GM12878 (cell line): ENCODE data around the gene HMCN2. TPM values are rescaled to one million over a fixed set of nuclear protein-coding genes. Genes with fewer than 3 reads are reported as not detected.
A peak's percentile ranks its signal among the peaks of the same experiment; 100 is the strongest.

Source experiments
- ATAC-seq: fragments of 200-7000 bp; cut with Tn5 transposase; 3 replicates; pipeline ENCODE4 v1.9.1; 2020; ENCODE audit warnings: mild to moderate bottlenecking, moderate library complexity
- BruUV-seq: library from RNA; stranded (reverse); fragments of 400-500 nt; replicated peaks from 2 replicates; lab custom pipeline; 2021; lab: Mats Ljungman, UMichigan
- CTCF ChIA-PET: fragments of 300-600 bp; sonication (Branson Sonifier 250); formaldehyde crosslinking; extraction: SDS; loops from one replicate; lab custom pipeline; 2021; ENCODE audit warnings: inconsistent platforms; lab: Yijun Ruan, JAX
- POLR2A ChIA-PET: fragments of 350-600 bp; formaldehyde crosslinking; extraction: SDS; loops from one replicate; lab custom pipeline; 2021; ENCODE audit warnings: inconsistent platforms; lab: Charles Lee
- RAD21 ChIA-PET: fragments of 300-600 bp; sonication (Branson Sonifier 250); formaldehyde crosslinking; loops from one replicate; lab custom pipeline; 2023; ENCODE audit warnings: antibody characterized with exemption; ENCODE audit not compliant: unreplicated experiment; lab: Charles Lee
- SMC1A ChIA-PET: fragments of 300-600 bp; sonication (Branson Sonifier 250); formaldehyde crosslinking; loops from one replicate; lab custom pipeline; 2023; ENCODE audit not compliant: unreplicated experiment, uncharacterized antibody; lab: Charles Lee
- DNase-seq: peaks from one replicate; pipeline ENCODE4 v3.0.0-alpha.2; 2011; ENCODE audit warnings: low read depth, low spot score
- FAIRE-seq: peaks from 3 replicates; lab custom pipeline; 2011; peaks lifted over from hg19 to GRCh38; lab: Jason Lieb, UNC
- H2AFZ ChIP-seq: 2 replicates; pipeline ENCODE4 v1.6.0; 2011; ENCODE audit warnings: low read depth, low read length, control low read depth; ENCODE audit not compliant: control insufficient read depth
- H3K27ac ChIP-seq: 2 replicates; pipeline ENCODE4 v1.5.1; 2011; ENCODE audit warnings: control low read depth; ENCODE audit not compliant: control insufficient read depth, insufficient read depth
- H3K27me3 ChIP-seq, 2 experiments: replicated peaks in 1 of 2; 2 replicates each; pipeline versions ENCODE4 v1.6.0 to v1.6.1; 2011; ENCODE audit warnings: low read length in 1 of 2; ENCODE audit not compliant: control insufficient read depth in 2 of 2, insufficient read depth in 2 of 2
- H3K36me3 ChIP-seq, 2 experiments: 2 replicates each; pipeline ENCODE4 v1.5.1; 2011; ENCODE audit warnings: low read length in 1 of 2; ENCODE audit not compliant: control insufficient read depth in 2 of 2, insufficient read depth in 2 of 2
- H3K4me1 ChIP-seq: 2 replicates; pipeline ENCODE4 v1.6.1; 2011; ENCODE audit warnings: mild to moderate bottlenecking, low read length, moderate library complexity, mixed read lengths; ENCODE audit not compliant: control insufficient read depth, insufficient read depth
- H3K4me2 ChIP-seq: 2 replicates; pipeline ENCODE4 v1.6.0; 2011; ENCODE audit warnings: control low read depth; ENCODE audit not compliant: control insufficient read depth, insufficient read depth
- H3K4me3 ChIP-seq: fragments of 200-600 bp; sonication (generic); 2 replicates; pipeline ENCODE4 v1.5.1; 2016
- H3K79me2 ChIP-seq: 2 replicates; pipeline ENCODE4 v1.6.0; 2011; ENCODE audit warnings: low read length; ENCODE audit not compliant: control insufficient read depth, insufficient read depth
- H3K9ac ChIP-seq: 2 replicates; pipeline ENCODE4 v1.8.0; 2011; ENCODE audit warnings: low read length, control low read depth, mixed read lengths; ENCODE audit not compliant: control insufficient read depth, insufficient read depth
- H3K9me3 ChIP-seq: replicated peaks from 3 replicates; pipeline ENCODE4 v1.5.1; 2011; ENCODE audit warnings: mild to moderate bottlenecking, low read length; ENCODE audit not compliant: control insufficient read depth, insufficient read depth
- H4K20me1 ChIP-seq: 2 replicates; pipeline ENCODE4 v1.6.0; 2011; ENCODE audit not compliant: control insufficient read depth, insufficient read depth
- CHD1 ChIP-seq: IDR thresholded peaks from 2 replicates; pipeline ENCODE4 v1.6.1; 2012; ENCODE audit warnings: low read depth, low read length, improper control_type of control experiment
- CREB1 ChIP-seq: IDR thresholded peaks from 2 replicates; pipeline ENCODE4 v1.6.1; 2012; ENCODE audit warnings: low read depth, mild to moderate bottlenecking, inconsistent platforms
- E2F8 ChIP-seq: fragments of 450-650 bp; IDR thresholded peaks from 2 replicates; pipeline ENCODE4 v1.6.1; 2018; ENCODE audit warnings: mild to moderate bottlenecking, low read depth, moderate library complexity; ENCODE audit not compliant: partially characterized antibody
- IRF3 ChIP-seq: fragments of 450-650 bp; IDR thresholded peaks from 2 replicates; pipeline ENCODE4 v1.6.1; 2014; ENCODE audit warnings: mild to moderate bottlenecking
- KLF5 ChIP-seq: fragments of 450-650 bp; IDR thresholded peaks from 2 replicates; pipeline ENCODE4 v1.6.1; 2014; ENCODE audit warnings: mild to moderate bottlenecking; ENCODE audit not compliant: partially characterized antibody
- LARP7 ChIP-seq: fragments of 450-650 bp; IDR thresholded peaks from 2 replicates; pipeline ENCODE4 v1.6.1; 2017; ENCODE audit warnings: mild to moderate bottlenecking
- NR2C1 ChIP-seq: fragments of 450-650 bp; IDR thresholded peaks from 2 replicates; pipeline ENCODE4 v1.6.1; 2017; ENCODE audit warnings: antibody characterized with exemption, mild to moderate bottlenecking, moderate library complexity
- PAX8 ChIP-seq: fragments of 450-650 bp; IDR thresholded peaks from 2 replicates; pipeline ENCODE4 v1.6.1; 2017; ENCODE audit warnings: mild to moderate bottlenecking, moderate library complexity
- PKNOX1 ChIP-seq: fragments of 450-650 bp; IDR thresholded peaks from 2 replicates; pipeline ENCODE4 v1.6.1; 2016; ENCODE audit warnings: mild to moderate bottlenecking
- TAF1 ChIP-seq: IDR thresholded peaks from 2 replicates; pipeline ENCODE4 v1.6.1; 2011; ENCODE audit warnings: mild to moderate bottlenecking, low read depth, low read length, borderline replicate concordance
- YY1 ChIP-seq: IDR thresholded peaks from 2 replicates; pipeline ENCODE4 v1.6.1; 2011; ENCODE audit warnings: low read depth, mild to moderate bottlenecking, low read length
- WGBS: methylation state at CpG from one replicate; pipeline ENCODE4 v1.1.6; 2016; ENCODE audit warnings: low lambda C conversion rate; ENCODE audit not compliant: insufficient replicate concordance, insufficient coverage; ENCODE audit errors: missing lambda C conversion rate; 5-methylcytosine and 5-hydroxymethylcytosine counted together
- in situ Hi-C: fragments of 300-500 bp; cut with MboI; formaldehyde crosslinking; loops from 9 replicates; pipeline ENCODE4 v1.14.3; 2018; ENCODE audit warnings: mixed read lengths
- intact Hi-C: fragments of 100-400 bp; cut with micrococcal nuclease; formaldehyde crosslinking; loops from one replicate; pipeline ENCODE4 v1.14.2; 2022; ENCODE audit not compliant: unreplicated experiment
- polyA plus RNA-seq, 11 experiments: library from polyadenylated mRNA; depleted of rRNA in 4 of 11; unstranded in 6 of 11; stranded (reverse) in 5 of 11; fragments of >200 nt; fragmentation: Nextera tagmentation in 4 of 11; fragmentation: Illumina TruSeq in 1 of 11; extraction: Ambion mirVana in 4 of 11; extraction: Trizol in 1 of 11; gene quantifications; 1 replicate in 1 of 11; 2 replicates in 10 of 11; pipeline versions ENCODE4 v1.2.1 to v1.2.3, GENCODE V29; 2011 to 2016; ENCODE audit warnings: inconsistent platforms in 2 of 11, missing spikeins in 2 of 11, low read depth in 1 of 11
- total RNA-seq, 4 experiments: library from RNA; depleted of rRNA in 3 of 4; stranded (reverse); fragments of >200 nt in 3 of 4; fragmentation: Illumina TruSeq in 1 of 4; extraction: Trizol in 1 of 4; gene quantifications; 2 replicates each; pipeline versions ENCODE4 v1.2.1 to v1.2.3, GENCODE V29; 2013 to 2021

The HMCN2 gene
- total and polyA plus RNA-seq, 10 of the 15 experiments (the other 5 are each of a cell fraction or from before 2014, with no cell fraction given), result 0.04 TPM; not detected in 9

- Histone ChIP-seq H3K4me1 (no peaks in the 10 kb centered on the region), H3K4me3 (no peak overlapping the region), H4K20me1 (no peaks in the 10 kb centered on the region), H3K27ac (no peak overlapping the region), H3K36me3 (no peaks in the 10 kb centered on the region), H3K27me3 (peaks cover 0 to 4% of the 10 kb centered on the region in 2 experiments; a peak in 2 of 4 replicates), H2AFZ (no peak overlapping the region), H3K9me3 (no peaks in the 10 kb centered on the region; the same call in 2 of the 3 replicates), H3K79me2 (no peaks in the 10 kb centered on the region), H3K9ac (no peak overlapping the region), H3K4me2 (no peak overlapping the region)
- ChIA-PET CTCF (no interaction called here), SMC1A (interaction anchor here (1.4 kb wide), 1 partner anchor 9 kb away, joined by 4 read pairs; no protein-coding TSS in a partner anchor), RAD21 (no interaction called here), POLR2A (no interaction called here)
- no peak for ATAC-seq
- intact Hi-C loops, result no loop called here
- 76% methylated on average over 3 of the region's 4 CpGs for WGBS
- FAIRE-seq, result no peak
- in situ Hi-C loops, result no loop called here
- DNase-seq, result no peak
- BruUV-seq, result no TSS peak
- no peak for TF ChIP-seq NR2C1
- 0 out of 2 replicates have a peak, but pooled peaks have one; percentile 15 for TF ChIP-seq PKNOX1
Measured at GRCh38 chr9:130396581-130396980, 131.0 kb downstream of the HMCN2 start.

GRCh38 chr9:130398487-130399240, 133.1 kb downstream of the HMCN2 start:
- RAD21 ChIA-PET, result no interaction called here
- Histone ChIP-seq H3K4me3 (no peak overlapping the region), H3K27me3 (peaks cover 0 to 4% of the 10 kb centered on the region in 2 experiments; a peak in 2 of 4 replicates), H3K79me2 (no peaks in the 10 kb centered on the region), H4K20me1 (no peaks in the 10 kb centered on the region), H2AFZ (no peak overlapping the region), H3K4me2 (no peak overlapping the region), H3K9me3 (no peaks in the 10 kb centered on the region; the same call in 2 of the 3 replicates), H3K36me3 (no peaks in the 10 kb centered on the region), H3K4me1 (no peaks in the 10 kb centered on the region), H3K9ac (no peak overlapping the region), H3K27ac (no peak overlapping the region)
- no peak for DNase-seq
- POLR2A ChIA-PET, result no interaction called here
- BruUV-seq, result no TSS peak
- CTCF ChIA-PET, result interaction anchor here (0.8 kb wide), 1 partner anchor 279 kb away, joined by 3 read pairs; no protein-coding TSS in a partner anchor
- intact Hi-C loops, result no loop called here
- 39% methylated on average over 12 of the region's 17 CpGs for WGBS
- FAIRE-seq, result no peak
- in situ Hi-C loops, result no loop called here
- SMC1A ChIA-PET, result no interaction called here
- no peak for ATAC-seq
- TF ChIP-seq KLF5 (no peak), NR2C1 (no peak), LARP7 (no peak), TAF1 (no peak), E2F8 (no peak), CHD1 (no peak), YY1 (no peak), IRF3 (no peak), CREB1 (no peak), PAX8 (no peak)
